HG02973 (cell line): ENCODE data around the gene KIF21A.
A peak's percentile ranks its signal among the peaks of the same experiment; 100 is the strongest.
"Not testable (repeated sequence)": the region's sequence is repeated elsewhere in the genome, so short reads cannot be mapped to it uniquely, and the experiment has no call there.

Experiments
- ATAC-seq: cut with Tn5 transposase; IDR thresholded peaks from one replicate; pipeline ENCODE4 v1.9.1; 2021; ENCODE audit warnings: moderate library complexity; ENCODE audit not compliant: unreplicated experiment

The KIF21A gene

GRCh38 chr12:39348523-39348922 lies 94.4 kb downstream of the KIF21A start:
- ATAC-seq, result no peak

- ATAC-seq, result no peak
Observed at GRCh38 chr12:39344926-39345325, 98.0 kb downstream of the KIF21A start.

GRCh38 chr12:39343665-39344064 lies 99.3 kb downstream of the KIF21A start:
- no peak for ATAC-seq

GRCh38 chr12:39341761-39342160 lies 101.2 kb downstream of the KIF21A start:
- ATAC-seq, result no peak

- ATAC-seq, result peak; percentile 70
Observed at GRCh38 chr12:39341179-39341578, 101.7 kb downstream of the KIF21A start.

GRCh38 chr12:39332661-39333175 lies 110.2 kb downstream of the KIF21A start:
- no peak for ATAC-seq

- no peak for ATAC-seq
Observed at GRCh38 chr12:39331539-39332261, 111.2 kb downstream of the KIF21A start.

GRCh38 chr12:39329876-39330275 lies 113.0 kb downstream of the KIF21A start:
- no peak for ATAC-seq

- ATAC-seq, result no peak
Observed at GRCh38 chr12:39329018-39329417, 113.9 kb downstream of the KIF21A start.

- no peak for ATAC-seq
Observed at GRCh38 chr12:39327965-39328364, 115.0 kb downstream of the KIF21A start.

GRCh38 chr12:39327510-39327909 lies 115.4 kb downstream of the KIF21A start:
- no peak for ATAC-seq

GRCh38 chr12:39319180-39319579 lies 123.7 kb downstream of the KIF21A start:
- no peak for ATAC-seq

GRCh38 chr12:39314547-39314946 lies 128.4 kb downstream of the KIF21A start:
- no peak for ATAC-seq

- ATAC-seq, result no peak
Observed at GRCh38 chr12:39309516-39309915, 133.4 kb downstream of the KIF21A start.

GRCh38 chr12:39301422-39301821 lies 141.5 kb downstream of the KIF21A start:
- no peak for ATAC-seq

GRCh38 chr12:39300799-39301198 lies 142.1 kb downstream of the KIF21A start:
- no peak for ATAC-seq

- ATAC-seq, result no peak
Observed at GRCh38 chr12:39297891-39298290, 145.0 kb downstream of the KIF21A start.

- no peak for ATAC-seq
Observed at GRCh38 chr12:39296496-39296895, 146.4 kb downstream of the KIF21A start.

GRCh38 chr12:39295593-39295992 lies 147.3 kb downstream of the KIF21A start:
- not testable (repeated sequence) for ATAC-seq

GRCh38 chr12:39294715-39295114 lies 148.2 kb downstream of the KIF21A start:
- ATAC-seq, result no peak

GRCh38 chr12:39292125-39292630 lies 150.7 kb downstream of the KIF21A start:
- no peak for ATAC-seq

- no peak for ATAC-seq
Observed at GRCh38 chr12:39287817-39288216, 155.1 kb downstream of the KIF21A start.

GRCh38 chr12:39287409-39287808 lies 155.5 kb downstream of the KIF21A start:
- no peak for ATAC-seq
